HG02970 (cell line): ENCODE results near the gene LTA.

Source experiments
- ATAC-seq: cut with Tn5 transposase; IDR thresholded peaks from one replicate; pipeline ENCODE4 v1.9.1; 2021; ENCODE audit warnings: mild to moderate bottlenecking, moderate library complexity, moderate number of reproducible peaks; ENCODE audit not compliant: unreplicated experiment, low FRiP score

Gene LTA

DNA sequence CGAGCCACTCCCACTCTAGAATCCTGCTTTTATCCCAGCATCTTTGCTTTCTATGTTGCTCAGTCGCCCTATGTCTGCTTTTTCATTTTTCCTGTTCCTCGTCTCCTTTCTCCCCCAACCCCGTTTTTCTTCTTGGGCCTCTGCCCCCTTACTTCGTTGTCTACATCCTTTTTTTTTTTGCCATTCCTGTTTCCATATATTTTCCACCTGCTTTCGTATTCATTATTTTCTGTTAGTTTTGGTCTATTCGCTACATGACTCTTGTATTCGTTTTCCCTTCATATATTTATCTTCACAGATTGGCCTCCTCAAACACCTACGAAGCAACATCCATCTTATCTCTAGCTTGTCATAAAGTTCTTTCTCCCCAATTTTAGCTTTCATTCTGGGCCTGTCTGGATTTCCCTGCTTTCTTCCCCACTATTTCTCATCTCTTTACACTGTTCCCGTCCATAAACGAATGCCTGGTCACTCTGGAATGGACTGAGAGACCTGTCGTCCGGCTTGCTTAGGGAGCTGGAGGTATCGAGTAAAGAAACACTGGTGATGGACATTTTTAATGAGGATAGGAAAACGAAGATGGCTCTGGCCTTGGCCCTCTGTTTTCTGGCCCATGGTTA is 49.3 kb downstream of the LTA start:
- ATAC-seq: no peak

DNA sequence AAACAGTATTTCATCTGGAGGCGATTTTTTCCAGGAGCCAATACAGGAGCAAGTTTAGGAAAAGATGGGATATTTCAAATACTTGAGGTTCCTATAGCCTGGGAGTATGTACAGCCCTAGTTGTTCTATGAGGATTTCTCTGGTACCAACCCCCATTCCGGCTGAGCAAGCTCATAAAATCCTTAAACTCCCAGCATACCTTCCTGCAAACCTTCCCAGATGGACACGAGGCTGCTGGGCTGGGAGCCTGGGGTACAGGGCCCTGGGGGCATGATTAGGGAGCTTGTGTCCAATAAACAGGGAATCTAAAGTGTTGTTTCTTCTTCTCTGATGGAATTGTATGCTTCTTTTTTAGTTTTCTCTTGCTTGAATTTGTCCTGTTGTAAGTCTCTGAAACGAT is 49.9 kb downstream of the LTA start:
- no peak for ATAC-seq

DNA sequence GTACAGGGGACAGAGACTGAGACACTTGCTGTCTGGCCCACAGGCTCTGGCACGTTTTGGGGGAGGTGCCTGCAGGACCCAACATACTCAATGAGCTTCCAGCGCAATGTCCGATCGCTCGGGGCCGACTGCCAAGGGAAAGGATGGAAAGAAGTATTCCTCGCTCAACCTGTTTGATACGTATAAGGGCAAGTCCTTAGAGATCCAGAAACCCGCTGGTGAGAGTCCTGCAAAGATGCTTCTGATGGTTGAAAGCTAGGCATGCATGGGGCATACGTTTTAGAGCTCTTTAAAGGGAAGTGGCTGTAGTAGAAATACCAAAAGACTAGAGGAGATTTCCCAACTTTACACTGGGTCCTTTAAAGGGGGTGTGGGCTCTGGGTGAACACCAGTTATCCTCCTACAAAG is 50.6 kb downstream of the LTA start:
- ATAC-seq: no peak
